OCI-LY1 (cell line): ENCODE measurements around the gene CDHR5.

Source experiments
- CTCF ChIP-seq: fragments of 200-600 bp; sonication (generic), shearing (Covaris generic); IDR thresholded peaks from 2 replicates; pipeline ENCODE4 v1.5.1; 2017; ENCODE audit warnings: mild to moderate bottlenecking, antibody characterized with exemption, low read length, moderate library complexity, mixed read lengths
- EZH2 ChIP-seq: fragments of 200-600 bp; sonication (generic), shearing (Covaris generic); IDR thresholded peaks from 2 replicates; pipeline ENCODE4 v1.8.0; 2017; ENCODE audit warnings: borderline replicate concordance, mixed run types, mild to moderate bottlenecking, antibody characterized with exemption, low read length, moderate library complexity, mixed read lengths

- TF ChIP-seq CTCF (no peak), EZH2 (no peak)
Measured at GRCh38 chr11:593347-593746, 31.4 kb downstream of the CDHR5 start.
